H9 (cell line): Measurements from ENCODE around the gene DNAI4. TPM values are rescaled to one million over a fixed set of nuclear protein-coding genes. Genes with fewer than 3 reads are reported as not detected.

ENCODE experiments used
- DNase-seq: peaks from one replicate; pipeline ENCODE4 v3.0.0-alpha.2; 2017
- H2AFZ ChIP-seq: one replicate; pipeline ENCODE4 v1.6.1; 2013; ENCODE audit warnings: mild to moderate bottlenecking, low read length, control low read depth, moderate library complexity
- H2AK5ac ChIP-seq: 2 replicates; pipeline ENCODE4 v1.6.1; 2013; ENCODE audit warnings: low read length, control low read depth, mixed read lengths; ENCODE audit not compliant: insufficient read length
- H2BK120ac ChIP-seq: one replicate; pipeline ENCODE4 v1.6.1; 2013; ENCODE audit warnings: low read depth, mild to moderate bottlenecking, low read length, control low read depth, inconsistent platforms; ENCODE audit not compliant: poor library complexity, severe bottlenecking
- H2BK12ac ChIP-seq: 2 replicates; pipeline ENCODE4 v1.6.1; 2013; ENCODE audit warnings: low read length, control low read depth, mixed read lengths, low read depth; ENCODE audit not compliant: insufficient read length
- H2BK15ac ChIP-seq: 2 replicates; pipeline ENCODE4 v1.6.1; 2013; ENCODE audit warnings: low read depth, low read length, control low read depth
- H2BK20ac ChIP-seq: one replicate; pipeline ENCODE4 v1.6.1; 2013; ENCODE audit warnings: low read depth, mild to moderate bottlenecking, low read length, control low read depth, inconsistent platforms; ENCODE audit not compliant: poor library complexity, severe bottlenecking
- H2BK5ac ChIP-seq: 2 replicates; pipeline ENCODE4 v1.6.1; 2013; ENCODE audit warnings: low read length, control low read depth, mixed read lengths; ENCODE audit not compliant: insufficient read length
- H3K14ac ChIP-seq: 2 replicates; pipeline ENCODE4 v1.6.1; 2013; ENCODE audit warnings: low read length, control low read depth; ENCODE audit not compliant: insufficient read depth
- H3K18ac ChIP-seq: 2 replicates; pipeline ENCODE4 v1.6.1; 2013; ENCODE audit warnings: low read depth, mild to moderate bottlenecking, mixed read lengths, low read length, control low read depth; ENCODE audit not compliant: insufficient read length
- H3K23ac ChIP-seq: 2 replicates; pipeline ENCODE4 v1.6.1; 2013; ENCODE audit warnings: low read length, control low read depth, mixed read lengths, low read depth; ENCODE audit not compliant: insufficient read length
- H3K23me2 ChIP-seq: 2 replicates; pipeline ENCODE4 v1.6.1; 2013; ENCODE audit warnings: low read depth, mild to moderate bottlenecking, mixed read lengths, low read length, control low read depth; ENCODE audit not compliant: insufficient read length, poor library complexity, severe bottlenecking
- H3K27ac ChIP-seq: 2 replicates; pipeline ENCODE4 v1.5.1; 2013; ENCODE audit warnings: low read length, control low read depth, mixed read lengths, low read depth; ENCODE audit not compliant: insufficient read length
- H3K27me3 ChIP-seq: 2 replicates; pipeline ENCODE4 v1.6.1; 2013; ENCODE audit warnings: low read length, control low read depth, inconsistent platforms; ENCODE audit not compliant: insufficient read depth
- H3K4ac ChIP-seq: 2 replicates; pipeline ENCODE4 v1.6.1; 2013; ENCODE audit warnings: low read depth, mild to moderate bottlenecking, control low read depth, inconsistent platforms, low read length, moderate library complexity
- H3K4me1 ChIP-seq: 2 replicates; pipeline ENCODE4 v1.6.1; 2013; ENCODE audit warnings: low read length, control low read depth, inconsistent platforms; ENCODE audit not compliant: insufficient read depth
- H3K4me2 ChIP-seq: 2 replicates; pipeline ENCODE4 v1.6.1; 2013; ENCODE audit warnings: low read length, control low read depth, mixed read lengths; ENCODE audit not compliant: insufficient read length, insufficient read depth
- H3K56ac ChIP-seq: 2 replicates; pipeline ENCODE4 v1.6.1; 2013; ENCODE audit warnings: low read depth, mild to moderate bottlenecking, mixed read lengths, low read length, control low read depth; ENCODE audit not compliant: insufficient read length
- H3K79me1 ChIP-seq: 2 replicates; pipeline ENCODE4 v1.6.1; 2013; ENCODE audit warnings: low read depth, mild to moderate bottlenecking, moderate library complexity, low read length, control low read depth, inconsistent platforms; ENCODE audit not compliant: insufficient read depth, poor library complexity, severe bottlenecking
- H3K79me2 ChIP-seq: 2 replicates; pipeline ENCODE4 v1.6.1; 2013; ENCODE audit warnings: low read length, control low read depth, inconsistent platforms; ENCODE audit not compliant: insufficient read depth
- H3K9ac ChIP-seq: 2 replicates; pipeline ENCODE4 v1.6.1; 2013; ENCODE audit warnings: low read length, control low read depth, mixed read lengths; ENCODE audit not compliant: insufficient read length; ENCODE audit errors: extremely low read depth
- H3K9me3 ChIP-seq: one replicate; pipeline ENCODE4 v1.6.1; 2013; ENCODE audit warnings: low read depth, low read length, inconsistent platforms; ENCODE audit not compliant: control insufficient read depth
- H3T11ph ChIP-seq: one replicate; pipeline ENCODE4 v1.6.1; 2013; ENCODE audit warnings: mild to moderate bottlenecking, low read length, control low read depth, inconsistent platforms
- H4K20me1 ChIP-seq: one replicate; pipeline ENCODE4 v1.6.1; 2013; ENCODE audit not compliant: control insufficient read depth, insufficient read length, insufficient read depth
- H4K5ac ChIP-seq: 2 replicates; pipeline ENCODE4 v1.6.1; 2013; ENCODE audit warnings: low read depth, mild to moderate bottlenecking, mixed read lengths, low read length, control low read depth; ENCODE audit not compliant: insufficient read length
- H4K8ac ChIP-seq: replicated peaks from 2 replicates; pipeline ENCODE4 v1.6.1; 2013; ENCODE audit warnings: low read length, control low read depth, mixed read lengths, low read depth; ENCODE audit not compliant: insufficient read length
- H4K91ac ChIP-seq: 2 replicates; pipeline ENCODE4 v1.6.1; 2013; ENCODE audit warnings: low read depth, mild to moderate bottlenecking, moderate library complexity, mixed read lengths, low read length, control low read depth; ENCODE audit not compliant: insufficient read length
- H3K27ac Mint-ChIP-seq, 3 experiments: 2 replicates in 2 of 3; 3 replicates in 1 of 3; pipeline ENCODE4 v1.8.0; 2020 to 2021; ENCODE audit warnings: mixed read lengths in 3 of 3, mild to moderate bottlenecking in 1 of 3, moderate library complexity in 1 of 3
- H3K27me3 Mint-ChIP-seq: 2 replicates; pipeline ENCODE4 v1.8.0; 2021; ENCODE audit warnings: low read depth, mild to moderate bottlenecking, moderate library complexity, mixed read lengths
- H3K36me3 Mint-ChIP-seq, 3 experiments: 2 replicates in 2 of 3; 3 replicates in 1 of 3; pipeline ENCODE4 v1.8.0; 2020 to 2021; ENCODE audit warnings: low read depth in 3 of 3, mixed read lengths in 3 of 3; ENCODE audit not compliant: insufficient read depth in 1 of 3
- H3K4me1 Mint-ChIP-seq, 2 experiments: 2 replicates each; pipeline ENCODE4 v1.8.0; 2020; ENCODE audit warnings: mixed read lengths in 2 of 2
- H3K4me3 Mint-ChIP-seq, 2 experiments: 2 replicates in 1 of 2; 3 replicates in 1 of 2; pipeline ENCODE4 v1.8.0; 2020 to 2021; ENCODE audit warnings: mild to moderate bottlenecking in 2 of 2, mixed read lengths in 2 of 2, moderate library complexity in 1 of 2
- H3K9me3 Mint-ChIP-seq, 2 experiments: 2 replicates in 1 of 2; 3 replicates in 1 of 2; pipeline ENCODE4 v1.8.0; 2020; ENCODE audit warnings: mild to moderate bottlenecking in 2 of 2, mixed read lengths in 2 of 2, moderate library complexity in 1 of 2
- WGBS: extraction: QIAGEN DNeasy Blood & Tissue Kit; methylation state at CpG from one replicate; pipeline ENCODE4 v1.1.7; 2013; ENCODE audit warnings: missing lambda C conversion rate, low lambda C conversion rate, mixed read lengths; ENCODE audit not compliant: insufficient read length; ENCODE audit errors: extremely low coverage; 5-methylcytosine and 5-hydroxymethylcytosine counted together
- total RNA-seq: library from RNA; stranded (reverse); gene quantifications from 2 replicates; pipeline ENCODE4 v1.2.1, GENCODE V29; 2021
- TF ChIP-seq, protein P1 (sequence below): fragments of 200-600 bp; sonication (generic); conservative IDR thresholded peaks from 3 replicates; pipeline ENCODE4 v1.8.0; 2021; ENCODE audit warnings: antibody characterized with exemption, mild to moderate bottlenecking

Gene DNAI4
- total RNA-seq, 1 experiment from 2014 or later = 1.4 TPM

DNA sequence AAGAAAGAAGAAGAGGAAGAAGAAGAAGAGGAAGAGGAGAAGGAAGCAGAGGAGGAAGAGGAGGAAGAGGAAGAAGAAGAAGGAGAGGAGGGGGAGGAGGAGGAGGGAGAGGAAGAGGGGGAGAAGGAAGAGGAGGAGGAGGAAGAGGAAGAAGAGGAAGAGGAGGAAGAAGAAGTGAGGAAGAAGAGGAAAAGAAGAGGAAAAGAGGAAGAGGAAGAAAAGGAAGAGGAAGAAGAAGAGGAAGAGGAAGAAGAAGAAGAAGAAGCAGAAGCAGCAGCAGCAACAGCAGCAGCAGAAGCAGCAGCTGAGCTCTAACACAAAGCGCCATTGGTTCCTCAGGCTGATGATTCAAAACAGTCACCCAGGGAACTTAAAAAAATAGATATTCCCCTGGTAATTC is 34.0 kb downstream of the DNAI4 start:
- H3K9ac ChIP-seq = no peak overlapping the region
- no peaks in the 10 kb centered on the region for H3K9me3 ChIP-seq
- H3K56ac ChIP-seq = no peak overlapping the region
- TF ChIP-seq, protein P1, sequence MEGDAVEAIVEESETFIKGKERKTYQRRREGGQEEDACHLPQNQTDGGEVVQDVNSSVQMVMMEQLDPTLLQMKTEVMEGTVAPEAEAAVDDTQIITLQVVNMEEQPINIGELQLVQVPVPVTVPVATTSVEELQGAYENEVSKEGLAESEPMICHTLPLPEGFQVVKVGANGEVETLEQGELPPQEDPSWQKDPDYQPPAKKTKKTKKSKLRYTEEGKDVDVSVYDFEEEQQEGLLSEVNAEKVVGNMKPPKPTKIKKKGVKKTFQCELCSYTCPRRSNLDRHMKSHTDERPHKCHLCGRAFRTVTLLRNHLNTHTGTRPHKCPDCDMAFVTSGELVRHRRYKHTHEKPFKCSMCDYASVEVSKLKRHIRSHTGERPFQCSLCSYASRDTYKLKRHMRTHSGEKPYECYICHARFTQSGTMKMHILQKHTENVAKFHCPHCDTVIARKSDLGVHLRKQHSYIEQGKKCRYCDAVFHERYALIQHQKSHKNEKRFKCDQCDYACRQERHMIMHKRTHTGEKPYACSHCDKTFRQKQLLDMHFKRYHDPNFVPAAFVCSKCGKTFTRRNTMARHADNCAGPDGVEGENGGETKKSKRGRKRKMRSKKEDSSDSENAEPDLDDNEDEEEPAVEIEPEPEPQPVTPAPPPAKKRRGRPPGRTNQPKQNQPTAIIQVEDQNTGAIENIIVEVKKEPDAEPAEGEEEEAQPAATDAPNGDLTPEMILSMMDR = no peak
- H2BK20ac ChIP-seq = no peak overlapping the region
- H3K4me1 ChIP-seq = no peaks in the 10 kb centered on the region
- H4K20me1 ChIP-seq = no peaks in the 10 kb centered on the region
- H3K23me2 ChIP-seq = no peaks in the 10 kb centered on the region
- no peak overlapping the region for H3K4ac ChIP-seq
- H2BK5ac ChIP-seq = no peak overlapping the region
- H3K4me2 ChIP-seq = no peak overlapping the region
- H3K27ac Mint-ChIP-seq = no peak overlapping the region
- H3T11ph ChIP-seq = no peak overlapping the region
- H4K91ac ChIP-seq = no peak overlapping the region
- H3K27ac ChIP-seq = no peak overlapping the region
- no peaks in the 10 kb centered on the region for H3K27me3 Mint-ChIP-seq
- H2AK5ac ChIP-seq = no peak overlapping the region
- no CpG with 5 or more reads among the region's 1 CpG for WGBS
- no peak overlapping the region for H2AFZ ChIP-seq
- H3K79me2 ChIP-seq = no peaks in the 10 kb centered on the region
- H4K8ac ChIP-seq = no peak overlapping the region
- H3K4me1 Mint-ChIP-seq = no peaks in the 10 kb centered on the region
- H4K5ac ChIP-seq = no peak overlapping the region
- no peak overlapping the region for H2BK12ac ChIP-seq
- H3K9me3 Mint-ChIP-seq = no peaks in the 10 kb centered on the region
- H2BK15ac ChIP-seq = no peak overlapping the region
- H3K18ac ChIP-seq = no peak overlapping the region
- no peak overlapping the region for H2BK120ac ChIP-seq
- no peak for DNase-seq
- no peak overlapping the region for H3K23ac ChIP-seq
- no peak overlapping the region for H3K4me3 Mint-ChIP-seq
- no peaks in the 10 kb centered on the region for H3K79me1 ChIP-seq
- H3K14ac ChIP-seq = no peak overlapping the region
- no peaks in the 10 kb centered on the region for H3K27me3 ChIP-seq
- H3K36me3 Mint-ChIP-seq = no peaks in the 10 kb centered on the region
